GM18526 (cell line): ENCODE measurements around the gene CPPED1.
A peak's percentile ranks its signal among the peaks of the same experiment; 100 is the strongest.

Experiments used
- POLR2A ChIP-seq: IDR thresholded peaks from 3 replicates; pipeline ENCODE4 v1.6.1; 2011; ENCODE audit not compliant: insufficient read length; ENCODE audit errors: extremely low read depth

CPPED1 gene, protein sequence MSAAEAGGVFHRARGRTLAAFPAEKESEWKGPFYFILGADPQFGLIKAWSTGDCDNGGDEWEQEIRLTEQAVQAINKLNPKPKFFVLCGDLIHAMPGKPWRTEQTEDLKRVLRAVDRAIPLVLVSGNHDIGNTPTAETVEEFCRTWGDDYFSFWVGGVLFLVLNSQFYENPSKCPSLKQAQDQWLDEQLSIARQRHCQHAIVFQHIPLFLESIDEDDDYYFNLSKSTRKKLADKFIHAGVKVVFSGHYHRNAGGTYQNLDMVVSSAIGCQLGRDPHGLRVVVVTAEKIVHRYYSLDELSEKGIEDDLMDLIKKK

DNA sequence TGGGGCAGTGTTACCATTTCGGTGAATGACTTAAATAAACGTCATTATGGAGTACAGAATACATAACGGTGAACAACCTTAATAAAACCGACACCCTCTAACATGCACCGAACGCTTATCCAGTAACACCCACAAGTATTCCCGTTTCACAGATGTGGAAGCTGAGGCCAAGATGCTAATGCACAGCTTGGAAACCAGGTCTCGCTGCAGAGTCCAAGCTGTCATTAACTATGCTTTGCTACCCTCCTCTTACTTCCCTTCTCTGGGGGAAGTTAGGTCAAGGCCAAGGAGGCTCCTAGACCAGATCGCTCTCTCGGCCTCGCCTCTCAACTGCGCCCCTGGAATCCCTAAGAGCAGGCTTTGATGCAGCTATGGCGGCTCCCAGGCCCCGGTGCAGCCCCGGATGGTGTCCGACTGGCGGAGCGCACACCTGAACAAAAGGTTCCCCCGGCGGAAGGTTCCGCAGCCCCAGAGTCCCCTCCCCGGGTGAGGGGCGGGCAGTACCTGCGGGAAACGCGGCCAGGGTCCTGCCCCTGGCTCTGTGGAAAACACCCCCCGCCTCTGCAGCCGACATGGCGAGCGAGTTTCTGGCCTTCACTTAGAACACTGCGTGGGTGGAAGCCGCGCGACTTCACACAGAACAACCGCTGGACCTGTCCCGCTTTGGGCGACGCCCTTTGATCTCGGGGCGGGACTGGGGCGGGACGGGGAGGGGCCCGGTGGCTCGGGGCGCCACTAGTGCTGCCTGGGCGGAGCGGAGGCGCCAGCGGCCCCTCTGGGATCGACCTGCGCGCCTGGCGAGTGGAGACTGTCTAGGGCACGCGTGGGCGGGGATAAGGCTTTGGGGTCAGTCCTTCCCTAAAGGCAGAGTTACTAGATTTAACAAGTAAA is at the start of gene CPPED1:
CPPED1 (minus strand) TSS at position 685 of the 891 bp plus-strand sequence; CDS start at position 574, 111 bp downstream.
- peak; percentile 72 for TF ChIP-seq POLR2A

DNA sequence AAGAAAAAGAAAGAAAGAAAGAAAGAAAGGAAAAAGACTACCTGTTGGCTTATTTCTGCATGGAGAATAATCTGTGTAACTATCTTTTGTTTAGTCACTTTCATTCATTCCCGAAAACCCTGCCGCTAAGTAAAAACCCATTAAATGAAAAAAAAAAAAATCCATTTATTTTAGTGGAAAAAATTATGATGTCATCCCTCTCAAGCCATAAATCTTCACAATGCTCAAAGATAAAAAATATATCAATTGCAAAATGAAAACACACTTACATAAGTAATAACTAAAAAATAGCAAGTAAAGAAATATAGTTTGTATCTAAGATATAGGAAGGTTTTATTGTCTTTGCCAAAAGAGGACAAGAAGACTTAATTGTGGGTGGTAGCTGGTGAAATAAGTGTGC is 46.5 kb upstream of the CPPED1 start:
- no peak for TF ChIP-seq POLR2A

DNA sequence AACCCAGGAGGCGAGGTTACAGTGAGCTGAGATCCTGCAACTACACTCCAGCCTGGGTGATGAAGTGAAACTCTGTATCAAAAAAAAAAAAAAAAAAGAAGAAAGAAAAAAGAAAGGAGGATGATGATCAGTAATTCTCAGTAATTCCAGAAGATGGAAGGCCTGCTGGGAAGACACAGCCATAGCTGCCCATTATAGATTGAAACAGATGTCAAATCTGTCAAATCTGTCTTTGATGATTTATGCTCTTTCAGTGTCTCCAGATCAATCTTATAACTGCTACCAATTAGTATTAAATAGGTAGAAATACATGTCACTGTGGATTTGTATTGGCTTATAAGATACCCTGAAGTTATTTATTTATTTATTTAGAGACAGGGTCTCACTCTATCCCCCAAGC is 42.9 kb upstream of the CPPED1 start:
- TF ChIP-seq POLR2A: no peak

DNA sequence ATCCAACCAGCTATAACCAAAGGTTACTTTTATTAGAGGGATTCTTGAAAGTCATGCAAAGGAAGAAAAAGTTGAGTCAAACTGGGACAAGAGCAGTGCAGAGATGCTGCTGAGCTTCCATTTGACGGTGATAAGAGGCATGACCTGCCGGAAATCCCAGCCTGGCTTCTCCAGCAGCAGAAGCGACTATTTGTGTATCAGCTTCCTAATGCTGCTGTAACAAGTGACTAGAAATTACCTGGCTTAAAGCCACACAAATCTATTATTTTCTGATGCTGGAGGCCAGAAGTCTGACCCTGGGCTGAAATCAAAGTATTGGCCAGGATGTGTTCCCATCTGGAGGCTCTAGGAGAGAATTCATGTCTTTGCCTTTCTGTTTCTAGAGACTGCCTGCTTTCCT is 41.6 kb upstream of the CPPED1 start:
- no peak for TF ChIP-seq POLR2A

DNA sequence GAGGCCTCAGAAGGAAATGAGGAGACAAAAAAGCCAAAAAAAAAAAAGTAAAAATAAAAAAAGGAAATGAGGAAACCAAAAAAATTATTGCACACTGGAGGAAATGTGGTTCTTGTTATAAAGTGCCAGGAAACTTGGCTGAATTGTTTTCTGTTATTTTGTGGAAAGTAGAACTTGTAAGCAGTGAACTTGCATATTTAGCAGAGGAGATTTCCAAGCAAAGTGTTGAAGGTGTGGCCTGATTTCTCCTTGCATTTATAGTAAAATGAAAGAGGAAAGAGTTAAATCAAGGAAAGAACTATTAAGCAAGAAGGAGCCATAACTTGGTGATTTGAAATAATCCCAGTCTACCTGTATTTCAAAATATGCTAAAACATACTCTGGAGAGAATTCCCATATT is 34.1 kb upstream of the CPPED1 start:
- no peak for TF ChIP-seq POLR2A

DNA sequence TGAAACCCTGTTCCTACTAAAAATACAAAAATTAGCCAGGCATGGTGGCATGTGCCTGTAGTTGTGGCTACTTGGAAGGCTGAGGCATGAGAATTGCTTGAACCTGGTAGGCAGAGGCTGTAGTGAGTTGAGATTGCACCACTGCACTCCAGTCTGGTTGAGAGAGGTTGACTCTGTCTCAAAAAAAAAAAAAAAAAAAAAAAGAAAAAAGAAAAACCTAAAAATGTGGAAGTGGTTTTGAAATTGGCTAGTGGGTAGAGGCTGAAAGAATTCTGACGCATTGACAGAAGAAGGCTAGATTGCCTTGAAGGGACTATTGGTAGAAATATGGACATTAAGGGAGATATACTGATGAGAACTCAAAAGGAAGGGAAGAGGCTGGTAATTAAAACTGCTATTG is 33.6 kb upstream of the CPPED1 start:
- TF ChIP-seq POLR2A: no peak

DNA sequence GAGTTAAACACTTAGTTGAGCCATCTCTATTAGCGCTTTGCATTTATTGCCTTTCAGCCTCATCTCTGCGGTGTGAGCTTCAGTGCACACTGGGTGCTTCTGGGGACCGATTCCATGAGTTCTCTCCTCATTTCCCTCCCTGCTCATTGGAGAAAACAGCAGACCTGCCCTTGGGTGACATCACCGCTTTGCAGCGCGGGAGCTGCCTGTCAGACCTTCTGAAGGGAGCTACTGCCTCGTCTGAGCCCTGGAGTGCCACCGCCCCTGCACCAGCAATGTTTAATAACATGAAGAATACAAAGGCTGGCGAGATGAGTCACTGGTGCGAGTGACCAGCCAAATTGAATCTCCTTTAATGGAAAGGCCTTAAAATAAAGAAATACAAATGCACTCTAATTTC is 30.2 kb upstream of the CPPED1 start:
- no peak for TF ChIP-seq POLR2A

DNA sequence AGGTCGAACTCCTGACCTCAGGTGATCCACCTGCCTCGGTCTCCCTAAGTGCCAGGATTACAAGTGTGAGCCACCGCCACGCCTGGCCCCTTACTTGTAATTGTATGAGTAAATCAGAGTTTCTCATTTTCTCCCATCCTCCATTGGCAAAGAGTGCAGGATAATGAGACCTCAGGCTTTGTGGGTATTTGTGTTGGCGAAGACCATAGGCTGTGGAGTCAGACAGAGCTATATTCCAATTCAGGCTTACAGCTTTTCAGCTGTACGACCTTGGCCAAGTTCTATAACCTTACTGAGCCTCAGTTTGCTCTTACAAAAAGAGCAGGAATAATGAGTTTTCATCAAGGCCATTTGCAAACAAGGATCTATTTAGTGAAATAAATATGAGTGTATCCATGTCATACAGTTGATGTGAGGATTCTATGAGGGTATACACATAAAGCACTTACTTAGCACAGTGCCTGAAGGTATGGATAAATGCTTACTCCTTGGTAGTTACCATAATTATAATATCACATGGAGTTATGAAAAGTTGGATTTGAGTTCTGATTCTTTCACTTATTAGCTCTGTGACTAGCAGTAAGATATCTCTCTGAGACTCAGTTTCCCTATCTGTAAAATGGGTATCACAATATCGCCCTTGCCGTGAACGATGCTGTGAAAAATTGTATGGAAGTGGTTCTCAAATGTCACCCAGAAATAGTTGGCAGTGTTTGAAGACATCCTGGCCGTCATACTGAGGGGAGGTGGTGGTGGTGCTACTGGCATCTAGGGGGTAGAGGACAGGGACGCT is 25.6 kb upstream of the CPPED1 start:
- no peak for TF ChIP-seq POLR2A

DNA sequence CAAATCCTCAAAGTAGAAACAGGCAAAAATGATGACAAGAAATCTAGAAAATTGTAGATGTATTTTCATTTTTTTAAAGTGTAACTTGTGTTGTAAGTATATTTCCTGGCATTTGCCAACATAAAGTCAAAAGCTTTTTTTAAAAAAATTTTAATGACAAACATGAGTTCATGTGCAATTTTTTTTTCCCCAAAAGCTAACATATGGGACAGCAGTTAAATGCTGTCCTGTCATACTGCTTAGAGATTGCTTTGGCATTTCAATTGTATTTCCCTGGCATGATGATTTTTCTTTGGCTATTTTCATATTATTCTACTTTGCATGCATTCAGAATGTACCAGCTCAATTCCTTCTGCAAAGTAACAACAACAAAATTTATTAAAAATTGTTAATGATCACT is 24.5 kb upstream of the CPPED1 start:
- no peak for TF ChIP-seq POLR2A

DNA sequence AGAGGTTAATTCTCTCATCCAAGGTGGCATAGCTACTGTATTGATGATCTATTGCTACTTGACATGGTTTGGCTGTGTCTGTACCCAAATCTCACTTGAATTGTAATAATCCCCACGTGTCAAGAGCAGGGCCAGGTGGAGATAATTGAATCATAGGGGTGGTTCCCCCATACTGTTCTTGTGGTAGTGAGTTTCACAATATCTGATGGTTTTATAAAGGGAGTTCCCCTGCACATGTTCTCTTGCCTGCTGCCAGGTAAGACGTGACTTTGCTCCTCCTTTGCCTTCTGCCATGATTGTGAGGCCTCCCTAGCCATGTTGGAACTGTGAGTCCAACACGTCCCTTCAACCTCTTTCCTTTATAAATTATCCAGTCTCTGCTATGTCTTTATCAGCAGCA is 22.9 kb upstream of the CPPED1 start:
- no peak for TF ChIP-seq POLR2A

DNA sequence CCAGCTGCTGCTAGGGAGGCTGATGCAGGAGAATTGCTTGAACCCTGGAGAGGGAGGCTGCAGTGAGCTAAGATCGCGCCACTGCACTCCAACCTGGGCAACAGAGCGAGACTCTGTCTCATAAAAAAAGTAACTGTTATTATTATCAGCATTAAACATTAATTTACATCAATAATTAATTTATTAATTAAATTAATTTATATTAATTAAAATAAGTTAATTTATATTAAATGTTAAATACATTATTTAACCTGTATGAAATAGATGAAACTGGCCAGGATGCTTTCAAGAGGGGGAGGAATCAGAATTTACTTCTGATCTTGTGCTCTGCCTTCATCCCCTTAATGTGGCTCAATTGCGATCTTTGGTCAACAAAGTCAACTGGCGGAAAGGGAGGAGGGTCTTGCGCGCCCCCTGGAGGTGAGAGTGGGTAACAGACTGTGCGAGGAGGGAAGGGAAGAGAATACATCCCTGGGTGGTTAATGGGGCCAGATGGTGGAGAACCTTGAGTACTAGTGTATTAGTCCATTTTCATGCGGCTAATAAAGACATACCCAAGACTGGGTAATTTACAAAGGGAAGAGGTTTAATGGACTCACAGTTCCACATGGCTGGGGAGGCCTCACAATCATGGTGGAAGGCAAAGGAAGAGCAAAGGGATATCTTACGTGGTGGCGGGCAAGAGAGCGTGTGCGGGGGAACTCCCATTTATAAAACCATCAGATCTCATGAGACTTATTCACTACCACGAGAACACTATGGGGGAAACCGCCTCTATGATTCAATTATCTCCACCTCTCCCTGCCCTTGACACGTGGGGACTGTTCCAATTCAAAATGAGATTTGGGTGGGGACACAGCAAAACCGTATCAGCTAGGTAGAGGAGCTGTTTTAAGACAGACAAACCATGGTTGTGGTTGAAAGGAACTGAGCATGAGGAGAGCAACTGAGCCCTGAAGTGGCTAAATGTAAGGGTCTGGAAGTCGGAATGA is 15.7 kb upstream of the CPPED1 start:
- TF ChIP-seq POLR2A: no peak

DNA sequence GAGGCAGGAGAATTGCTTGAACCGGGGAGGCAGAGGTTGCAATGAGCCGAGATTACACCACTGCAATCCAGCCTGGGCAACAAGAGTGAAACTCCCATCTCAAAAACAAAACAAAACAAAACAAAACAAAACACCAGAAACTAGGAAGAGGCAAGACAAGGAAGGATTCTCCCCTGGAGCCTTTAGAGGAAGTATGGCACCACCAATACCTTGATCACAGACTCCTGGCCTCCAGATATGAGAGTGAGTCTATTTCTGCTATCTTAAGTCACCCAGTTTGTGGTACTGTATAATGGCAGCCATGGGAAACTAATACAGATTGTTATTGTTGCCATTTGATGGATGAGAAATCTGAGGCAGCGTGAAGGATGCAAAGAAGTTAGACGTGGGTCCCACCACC is 14.6 kb upstream of the CPPED1 start:
- no peak for TF ChIP-seq POLR2A

DNA sequence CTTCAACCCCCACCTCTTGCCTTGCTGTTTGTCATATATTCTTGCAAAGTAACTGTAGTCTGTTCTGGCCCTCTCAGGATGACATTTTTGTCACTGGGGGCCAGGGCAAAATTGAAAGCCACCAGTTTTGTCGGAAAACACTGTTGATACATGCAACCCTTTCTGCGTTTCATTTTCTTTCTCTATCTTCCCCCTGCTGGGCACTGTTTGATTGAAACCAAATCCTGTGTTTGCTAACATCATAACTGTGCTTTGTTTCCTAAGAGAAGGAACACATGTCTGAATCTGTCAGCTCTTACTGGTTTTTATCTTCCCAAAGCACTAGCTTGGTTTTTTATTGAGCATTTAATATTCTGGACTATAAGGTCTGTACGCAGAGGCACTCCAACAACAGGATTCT is 11.7 kb upstream of the CPPED1 start:
- no peak for TF ChIP-seq POLR2A

DNA sequence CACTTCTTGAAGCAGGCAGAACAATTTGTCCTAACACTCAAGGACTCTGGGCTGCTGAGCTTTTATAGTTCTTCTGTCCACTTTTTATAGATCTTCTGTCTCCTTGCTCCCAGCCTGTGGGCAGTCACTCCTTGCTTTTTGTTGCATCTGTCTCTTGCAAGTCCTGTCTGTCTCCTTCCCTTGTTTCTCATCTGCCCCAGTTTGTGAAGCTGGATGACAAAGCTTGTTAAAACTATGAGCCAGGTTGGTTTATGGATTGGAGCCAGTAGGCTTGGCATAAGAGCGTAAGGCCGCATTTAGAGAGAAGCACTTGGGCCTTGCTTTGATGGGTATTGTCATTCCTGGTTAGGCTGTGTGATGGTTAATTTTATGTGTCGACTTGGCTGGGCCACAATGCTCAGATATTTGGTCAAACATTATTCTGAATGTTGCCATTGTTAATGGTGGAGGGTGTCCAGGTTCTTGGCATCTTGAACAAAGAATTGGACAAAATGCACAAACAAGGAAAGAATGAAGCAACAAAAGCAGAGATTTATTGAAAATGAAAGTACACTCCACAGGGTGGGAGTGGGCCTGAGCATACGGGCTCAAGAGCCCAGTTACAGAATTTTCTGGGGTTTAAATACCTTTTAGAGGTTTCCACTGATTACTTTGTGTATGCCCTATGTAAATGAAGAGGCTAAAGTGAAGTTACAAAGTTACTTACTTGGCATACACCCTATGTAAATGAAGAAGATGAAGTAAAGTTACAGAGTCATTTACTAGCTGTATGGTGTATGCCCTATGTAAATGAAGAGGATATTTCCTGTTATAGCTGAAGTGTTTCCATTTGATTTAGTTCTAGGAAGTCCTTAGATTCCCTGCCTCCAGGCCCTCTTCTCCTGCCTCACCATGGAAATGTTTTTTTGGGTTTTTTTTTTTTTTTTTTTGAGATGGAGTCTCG is 8.0 kb upstream of the CPPED1 start:
- no peak for TF ChIP-seq POLR2A

DNA sequence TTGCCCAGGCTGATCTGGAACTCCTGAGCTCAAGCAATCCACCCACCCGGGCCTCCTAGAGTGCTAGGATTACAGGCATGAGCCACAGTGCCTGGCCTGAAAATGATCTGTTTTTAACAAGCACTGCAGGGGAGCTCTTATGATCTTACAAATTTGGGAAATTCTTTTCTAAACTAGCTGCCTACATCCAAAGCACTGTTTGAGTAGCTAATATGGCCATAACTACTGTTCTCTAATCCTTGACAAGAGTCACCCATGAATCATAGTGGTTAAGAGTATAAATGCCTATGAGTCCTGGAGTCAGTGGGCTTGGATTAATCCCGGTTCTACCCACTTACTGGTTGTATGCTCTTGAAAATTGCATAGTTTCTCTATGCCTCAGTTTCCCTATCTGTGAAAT is 1.4 kb upstream of the CPPED1 start:
- TF ChIP-seq POLR2A: no peak
